Measurements from ENCODE around the gene ZBTB7C. TPM values are rescaled to one million over a fixed set of nuclear protein-coding genes. Genes with fewer than 3 reads are reported as not detected.

ZBTB7C gene
- total and polyA plus RNA-seq, 4 donors, result 3.2 to 10.9 (median 3.7) TPM

DNA sequence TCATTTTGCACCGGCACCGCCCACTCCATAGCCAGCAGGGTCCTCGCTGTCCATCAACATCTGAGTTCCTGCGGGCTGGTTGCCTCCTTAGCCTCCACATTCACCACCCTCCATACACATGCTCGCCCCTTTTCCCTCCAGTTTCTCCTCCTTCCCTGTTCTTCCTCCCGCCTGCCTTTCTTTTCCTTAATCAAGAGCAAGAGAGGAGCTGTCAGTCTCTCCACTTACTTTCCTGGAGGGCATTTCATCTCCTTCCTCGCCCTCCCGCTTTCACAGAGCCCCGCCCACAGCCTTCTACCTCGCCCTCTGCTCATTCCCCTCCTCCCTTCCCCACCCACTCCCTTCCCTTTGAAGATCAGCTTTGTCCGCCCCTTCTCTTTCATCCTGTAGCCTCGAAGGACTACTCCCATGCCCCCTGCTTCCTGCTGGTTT is 13.8 kb upstream of the ZBTB7C start:
- Histone ChIP-seq H3K27me3 (ENCODE audit: control insufficient read depth in 3 of 3, insufficient read depth in 3 of 3, low read length in 2 of 3) (peaks cover 0 to 18% (median 12%) of the 10 kb centered on the region in 3 donors), H3K9ac (ENCODE audit: insufficient read depth in 1 of 2, low read length in 2 of 2) (no peak overlapping the region), H3K36me3 (ENCODE audit: control insufficient read depth in 4 of 4, insufficient read depth in 4 of 4, low read length in 4 of 4) (no peaks in the 10 kb centered on the region), H3K4me3 (no peak overlapping the region), H3K4me1 (ENCODE audit: control insufficient read depth in 5 of 5, insufficient read depth in 5 of 5, low read length in 5 of 5) (peaks cover 0 to 7% (median 0%) of the 10 kb centered on the region in 5 donors), H3K27ac (ENCODE audit: low read depth in 1 of 2, low read length in 1 of 2) (no peak overlapping the region), H3K9me3 (ENCODE audit: control insufficient read depth in 4 of 4, insufficient read depth in 3 of 4, low read length in 3 of 4) (no peaks in the 10 kb centered on the region)
- WGBS, 2 donors, result 16 to 17% methylated on average over 12 of the region's 12 CpGs
- TF ChIP-seq, protein P1, sequence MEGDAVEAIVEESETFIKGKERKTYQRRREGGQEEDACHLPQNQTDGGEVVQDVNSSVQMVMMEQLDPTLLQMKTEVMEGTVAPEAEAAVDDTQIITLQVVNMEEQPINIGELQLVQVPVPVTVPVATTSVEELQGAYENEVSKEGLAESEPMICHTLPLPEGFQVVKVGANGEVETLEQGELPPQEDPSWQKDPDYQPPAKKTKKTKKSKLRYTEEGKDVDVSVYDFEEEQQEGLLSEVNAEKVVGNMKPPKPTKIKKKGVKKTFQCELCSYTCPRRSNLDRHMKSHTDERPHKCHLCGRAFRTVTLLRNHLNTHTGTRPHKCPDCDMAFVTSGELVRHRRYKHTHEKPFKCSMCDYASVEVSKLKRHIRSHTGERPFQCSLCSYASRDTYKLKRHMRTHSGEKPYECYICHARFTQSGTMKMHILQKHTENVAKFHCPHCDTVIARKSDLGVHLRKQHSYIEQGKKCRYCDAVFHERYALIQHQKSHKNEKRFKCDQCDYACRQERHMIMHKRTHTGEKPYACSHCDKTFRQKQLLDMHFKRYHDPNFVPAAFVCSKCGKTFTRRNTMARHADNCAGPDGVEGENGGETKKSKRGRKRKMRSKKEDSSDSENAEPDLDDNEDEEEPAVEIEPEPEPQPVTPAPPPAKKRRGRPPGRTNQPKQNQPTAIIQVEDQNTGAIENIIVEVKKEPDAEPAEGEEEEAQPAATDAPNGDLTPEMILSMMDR (IDR thresholded peaks at IDR 0.05; ENCODE audit: control extremely low read depth, extremely low read depth), result no peak
- DNase-seq (no peak), ATAC-seq (ENCODE audit: insufficient read depth, low FRiP score) (no peak)

DNA sequence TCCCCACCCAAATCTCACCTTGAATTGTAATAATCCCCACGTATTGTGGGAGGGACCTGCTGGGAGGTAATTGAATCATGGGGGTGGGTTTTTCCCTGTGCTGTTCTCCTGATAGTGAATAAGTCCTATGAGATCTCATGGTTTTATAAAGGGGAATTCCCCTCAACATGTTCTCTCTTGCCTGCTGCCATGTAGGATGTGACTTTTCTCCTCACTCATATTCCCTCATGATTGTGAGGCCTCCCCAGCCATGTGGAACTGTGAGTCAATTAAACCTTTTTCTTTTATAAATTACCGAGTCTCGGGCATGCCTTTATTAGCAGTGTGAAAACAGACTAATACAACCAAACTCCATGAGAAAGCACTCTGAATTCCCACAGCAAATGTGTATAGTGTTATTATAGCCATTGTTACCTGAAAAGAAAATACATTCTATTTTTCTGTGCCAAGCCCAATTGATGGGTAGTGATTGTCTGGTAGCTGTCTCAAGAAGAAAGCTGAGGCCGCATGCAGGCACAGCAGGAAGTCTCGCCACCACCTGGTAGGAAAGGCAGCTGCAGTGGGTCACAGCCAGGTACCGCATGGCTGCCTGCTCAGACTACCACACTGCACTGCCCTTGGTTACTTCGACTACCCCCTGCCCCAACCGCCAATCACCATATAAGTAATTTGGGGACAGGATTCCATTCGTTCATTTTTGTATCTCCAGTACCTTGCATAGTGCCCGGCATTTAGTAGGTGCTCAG is 10.3 kb upstream of the ZBTB7C start:
- TF ChIP-seq, protein P1 (IDR thresholded peaks at IDR 0.05; ENCODE audit: control extremely low read depth, extremely low read depth), result no peak
- H3K4me3 ChIP-seq, result no peak overlapping the region
- DNase-seq, result no peak
- ATAC-seq (ENCODE audit: insufficient read depth, low FRiP score), result no peak
- H3K9ac ChIP-seq (ENCODE audit: insufficient read depth in 1 of 2, low read length in 2 of 2), result no peak overlapping the region
- WGBS, 2 donors, result 89 to 94% methylated on average over 10 of the region's 10 CpGs
- no peaks in the 10 kb centered on the region for H3K36me3 ChIP-seq (ENCODE audit: control insufficient read depth in 4 of 4, insufficient read depth in 4 of 4, low read length in 4 of 4)
- H3K4me1 ChIP-seq (ENCODE audit: control insufficient read depth in 5 of 5, insufficient read depth in 5 of 5, low read length in 5 of 5), result peaks cover 0 to 7% (median 0%) of the 10 kb centered on the region in 5 donors
- peaks cover 0 to 16% (median 6%) of the 10 kb centered on the region in 3 donors for H3K27me3 ChIP-seq (ENCODE audit: control insufficient read depth in 3 of 3, insufficient read depth in 3 of 3, low read length in 2 of 3)
- H3K9me3 ChIP-seq (ENCODE audit: control insufficient read depth in 4 of 4, insufficient read depth in 3 of 4, low read length in 3 of 4), result no peaks in the 10 kb centered on the region
- H3K27ac ChIP-seq (ENCODE audit: low read depth in 1 of 2, low read length in 1 of 2), result no peak overlapping the region

DNA sequence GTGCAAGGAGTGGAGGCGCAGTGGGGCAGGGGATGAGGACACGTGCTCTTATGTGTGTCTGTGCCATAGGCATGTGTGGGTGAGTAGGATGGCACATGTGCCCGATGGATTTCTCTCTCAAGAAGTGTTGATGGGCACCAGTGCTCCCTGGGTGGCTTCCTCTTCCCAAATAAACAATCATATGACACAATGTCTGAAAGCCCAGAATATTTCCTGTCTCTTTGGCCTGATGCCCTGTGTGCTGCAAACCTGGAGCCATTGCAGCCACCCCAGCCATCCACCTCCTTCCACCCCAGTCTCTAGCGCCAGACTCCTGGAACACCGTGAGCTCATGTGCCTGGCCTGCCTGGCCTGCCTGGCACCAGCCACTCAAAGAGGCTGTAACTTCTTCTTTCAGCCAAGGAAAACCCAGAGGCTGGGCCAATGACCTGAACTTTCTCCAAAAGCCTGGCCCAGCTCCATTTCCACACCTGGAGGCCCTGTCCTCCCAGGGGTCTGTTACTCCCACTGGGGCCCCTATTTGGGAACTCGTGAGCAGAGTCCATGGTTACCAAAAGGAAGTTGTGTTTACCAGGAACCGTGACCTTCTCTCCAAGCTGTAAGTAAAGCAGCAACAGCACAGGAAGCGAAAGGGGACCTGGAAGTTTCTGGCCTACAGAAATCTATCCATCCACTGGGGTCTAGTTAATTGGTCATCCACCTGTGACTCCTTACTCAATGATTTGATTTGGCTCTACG is 9.5 kb upstream of the ZBTB7C start:
- H3K36me3 ChIP-seq (ENCODE audit: control insufficient read depth in 4 of 4, insufficient read depth in 4 of 4, low read length in 4 of 4), result no peaks in the 10 kb centered on the region
- H3K9me3 ChIP-seq (ENCODE audit: control insufficient read depth in 4 of 4, insufficient read depth in 3 of 4, low read length in 3 of 4), result no peaks in the 10 kb centered on the region
- no peak overlapping the region for H3K27ac ChIP-seq (ENCODE audit: low read depth in 1 of 2, low read length in 1 of 2)
- no peak for ATAC-seq (ENCODE audit: insufficient read depth, low FRiP score)
- peaks cover 0 to 7% (median 0%) of the 10 kb centered on the region in 5 donors for H3K4me1 ChIP-seq (ENCODE audit: control insufficient read depth in 5 of 5, insufficient read depth in 5 of 5, low read length in 5 of 5)
- no peak overlapping the region for H3K4me3 ChIP-seq
- H3K27me3 ChIP-seq (ENCODE audit: control insufficient read depth in 3 of 3, insufficient read depth in 3 of 3, low read length in 2 of 3), result peaks cover 0 to 12% (median 6%) of the 10 kb centered on the region in 3 donors
- DNase-seq, result no peak
- WGBS, 2 donors, result 54 to 61% methylated on average over 9 of the region's 9 CpGs
- TF ChIP-seq, protein P1 (IDR thresholded peaks at IDR 0.05; ENCODE audit: control extremely low read depth, extremely low read depth), result no peak
- no peak overlapping the region for H3K9ac ChIP-seq (ENCODE audit: insufficient read depth in 1 of 2, low read length in 2 of 2)

Measured in lung (tissue), 12 donors.